Measurements from ENCODE around the gene SHROOM4.

DNA sequence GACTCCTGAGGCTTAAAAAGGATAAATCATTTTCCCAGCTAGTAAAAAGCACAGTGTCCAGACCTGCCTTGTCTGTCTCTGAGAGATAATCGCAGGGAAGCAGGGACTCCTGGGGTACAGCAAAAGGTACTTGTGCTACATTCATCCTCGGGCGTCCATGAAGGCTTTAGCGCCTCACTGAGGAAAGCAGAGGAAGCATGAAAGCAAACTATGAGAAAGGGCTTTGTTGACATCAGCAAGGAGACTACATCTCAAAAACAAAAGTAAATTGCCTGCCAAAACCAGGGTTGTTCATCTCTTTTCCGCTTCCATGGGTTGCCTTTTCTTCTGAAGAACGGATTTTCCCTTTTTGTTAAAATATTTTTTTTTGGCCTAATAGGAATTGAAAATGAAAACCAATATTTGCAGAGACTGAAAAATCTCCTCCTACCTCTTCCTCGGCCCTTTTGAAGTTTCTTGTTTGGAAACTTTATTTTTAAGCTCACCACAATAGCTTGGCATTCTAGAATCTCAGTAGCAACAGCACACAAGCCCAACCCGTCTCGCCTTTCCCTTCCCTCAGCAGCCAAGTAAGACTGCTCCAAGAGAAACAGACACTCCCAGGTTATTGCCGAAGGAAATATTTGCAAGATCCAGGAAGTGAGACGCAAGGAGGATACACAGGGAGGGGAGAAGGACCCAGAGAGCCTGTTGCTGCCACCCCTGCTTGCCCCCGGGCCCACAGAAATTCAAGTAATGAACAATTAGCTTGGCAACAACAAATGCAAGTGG is 195.0 kb downstream of the SHROOM4 start:
- TF ChIP-seq, protein P1, sequence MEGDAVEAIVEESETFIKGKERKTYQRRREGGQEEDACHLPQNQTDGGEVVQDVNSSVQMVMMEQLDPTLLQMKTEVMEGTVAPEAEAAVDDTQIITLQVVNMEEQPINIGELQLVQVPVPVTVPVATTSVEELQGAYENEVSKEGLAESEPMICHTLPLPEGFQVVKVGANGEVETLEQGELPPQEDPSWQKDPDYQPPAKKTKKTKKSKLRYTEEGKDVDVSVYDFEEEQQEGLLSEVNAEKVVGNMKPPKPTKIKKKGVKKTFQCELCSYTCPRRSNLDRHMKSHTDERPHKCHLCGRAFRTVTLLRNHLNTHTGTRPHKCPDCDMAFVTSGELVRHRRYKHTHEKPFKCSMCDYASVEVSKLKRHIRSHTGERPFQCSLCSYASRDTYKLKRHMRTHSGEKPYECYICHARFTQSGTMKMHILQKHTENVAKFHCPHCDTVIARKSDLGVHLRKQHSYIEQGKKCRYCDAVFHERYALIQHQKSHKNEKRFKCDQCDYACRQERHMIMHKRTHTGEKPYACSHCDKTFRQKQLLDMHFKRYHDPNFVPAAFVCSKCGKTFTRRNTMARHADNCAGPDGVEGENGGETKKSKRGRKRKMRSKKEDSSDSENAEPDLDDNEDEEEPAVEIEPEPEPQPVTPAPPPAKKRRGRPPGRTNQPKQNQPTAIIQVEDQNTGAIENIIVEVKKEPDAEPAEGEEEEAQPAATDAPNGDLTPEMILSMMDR (IDR thresholded peaks at IDR 0.05) = no peak
- TF ChIP-seq POLR2A (IDR thresholded peaks at IDR 0.05) (no peak), EP300 (IDR thresholded peaks at IDR 0.05; ENCODE audit: low read depth) (no peak)
